ENCODE data around the gene FYN. TPM values are rescaled to one million over a fixed set of nuclear protein-coding genes. Genes with fewer than 3 reads are reported as not detected.
A peak's percentile ranks its signal among the peaks of the same experiment; 100 is the strongest.

FYN gene
- 10 to 100 TPM; 78.9 to 98.7 TPM for total RNA-seq

DNA sequence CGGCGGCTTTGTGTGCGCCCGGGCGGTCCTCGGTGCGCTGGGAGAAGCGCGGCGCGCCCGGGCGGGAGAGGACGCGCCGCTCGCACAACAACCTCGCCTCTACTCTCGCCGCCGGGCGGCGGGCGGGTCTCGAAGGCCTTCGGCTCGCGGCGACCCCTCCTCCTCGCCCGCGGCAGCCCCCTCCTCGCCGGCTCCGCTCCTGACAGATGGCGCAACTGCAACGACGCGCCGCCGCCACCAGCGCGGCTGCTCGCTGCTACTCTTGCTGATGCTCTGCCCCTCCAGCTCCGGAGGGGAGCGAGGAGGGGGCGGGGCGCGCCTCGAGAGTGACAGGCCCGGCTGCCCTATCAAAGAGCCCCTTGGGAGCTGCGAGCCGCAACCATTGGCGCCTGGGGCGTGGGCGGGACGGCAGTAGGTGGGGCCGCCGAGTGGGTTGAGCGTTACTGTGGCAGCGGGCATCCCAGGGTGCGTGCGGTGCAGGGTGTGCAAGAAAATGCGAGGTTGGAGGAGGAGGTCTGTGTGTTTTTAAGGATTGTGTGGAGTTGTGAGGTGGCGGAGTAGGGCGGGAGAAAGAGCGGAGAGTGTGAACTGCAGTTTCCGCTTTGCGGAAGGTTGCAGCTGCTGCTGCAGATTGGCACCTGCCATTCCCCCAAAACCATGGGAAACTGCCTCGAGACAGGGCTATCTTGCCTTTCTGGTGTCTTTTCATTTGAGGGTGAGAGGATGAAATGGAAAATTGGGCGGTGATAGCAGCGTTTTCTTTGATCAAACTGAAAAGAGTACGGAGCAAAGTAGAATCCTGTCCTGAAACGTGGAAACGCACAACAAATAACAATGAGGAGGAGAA is at the start of gene FYN:
Gene FYN (minus strand): TSS at position 275 of the 847 bp plus-strand sequence. CDS start 153,401 bp downstream, outside the sequence.
- Histone ChIP-seq H3K36me3 (no peaks in the 10 kb centered on the region), H3K9me3 (no peaks in the 10 kb centered on the region), H3K27ac (peak within 1 kb of the TSS; percentile 83 to 87), H3K4me3 (peak within 1 kb of the TSS; percentile 82 to 83), H3K27me3 (no peaks in the 10 kb centered on the region), H3K4me1 (peaks cover 0 to 35% of the 10 kb centered on the region in 2 donors)
- DNase-seq (ENCODE audit: low spot score) = peak; percentile 98
- TF ChIP-seq, protein P1, sequence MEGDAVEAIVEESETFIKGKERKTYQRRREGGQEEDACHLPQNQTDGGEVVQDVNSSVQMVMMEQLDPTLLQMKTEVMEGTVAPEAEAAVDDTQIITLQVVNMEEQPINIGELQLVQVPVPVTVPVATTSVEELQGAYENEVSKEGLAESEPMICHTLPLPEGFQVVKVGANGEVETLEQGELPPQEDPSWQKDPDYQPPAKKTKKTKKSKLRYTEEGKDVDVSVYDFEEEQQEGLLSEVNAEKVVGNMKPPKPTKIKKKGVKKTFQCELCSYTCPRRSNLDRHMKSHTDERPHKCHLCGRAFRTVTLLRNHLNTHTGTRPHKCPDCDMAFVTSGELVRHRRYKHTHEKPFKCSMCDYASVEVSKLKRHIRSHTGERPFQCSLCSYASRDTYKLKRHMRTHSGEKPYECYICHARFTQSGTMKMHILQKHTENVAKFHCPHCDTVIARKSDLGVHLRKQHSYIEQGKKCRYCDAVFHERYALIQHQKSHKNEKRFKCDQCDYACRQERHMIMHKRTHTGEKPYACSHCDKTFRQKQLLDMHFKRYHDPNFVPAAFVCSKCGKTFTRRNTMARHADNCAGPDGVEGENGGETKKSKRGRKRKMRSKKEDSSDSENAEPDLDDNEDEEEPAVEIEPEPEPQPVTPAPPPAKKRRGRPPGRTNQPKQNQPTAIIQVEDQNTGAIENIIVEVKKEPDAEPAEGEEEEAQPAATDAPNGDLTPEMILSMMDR (IDR thresholded peaks at IDR 0.05) = peak; percentile 20 to 41

DNA sequence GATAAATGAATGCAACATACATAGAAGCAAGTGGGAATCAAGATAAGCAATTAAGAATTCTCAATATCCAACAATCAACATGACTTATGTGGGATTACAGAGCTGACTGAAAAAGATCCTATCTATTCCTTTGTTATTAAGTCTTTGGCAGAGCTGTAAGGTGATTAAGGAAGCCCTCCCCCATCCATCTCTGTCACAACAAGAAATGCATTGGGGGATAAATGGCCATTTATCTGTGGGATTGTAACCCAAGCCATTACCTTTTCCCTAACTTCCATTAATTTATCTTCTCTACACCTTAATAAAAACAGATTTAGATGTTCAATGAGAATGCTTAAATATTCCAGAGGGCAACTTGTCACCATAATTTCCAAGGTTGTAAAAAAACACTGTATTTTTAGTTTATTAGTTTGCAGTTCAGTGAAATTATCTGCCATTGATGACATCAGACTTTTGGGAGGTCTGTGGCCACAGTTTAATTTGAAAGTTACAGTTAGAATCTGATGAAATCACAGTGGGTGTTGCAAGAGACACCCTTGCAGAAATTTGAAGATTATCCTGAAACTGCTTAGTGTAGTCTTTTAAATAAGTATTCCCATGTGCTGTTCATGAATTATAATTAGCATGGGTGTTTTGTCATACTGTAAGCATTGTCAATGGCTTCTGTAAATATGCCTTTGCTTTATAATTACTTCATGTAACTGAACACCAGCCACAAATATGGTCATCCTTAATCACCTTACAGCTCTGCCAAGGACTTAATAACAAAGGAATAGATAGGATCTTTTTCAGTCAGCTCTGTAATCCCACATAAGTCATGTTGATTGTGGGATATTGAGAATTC is 49.4 kb upstream of the FYN start:
- no peak for DNase-seq (ENCODE audit: low spot score)
- TF ChIP-seq, protein P1 (IDR thresholded peaks at IDR 0.05) = no peak
- no peaks in the 10 kb centered on the region for H3K36me3 ChIP-seq
- no peak overlapping the region for H3K27ac ChIP-seq
- no peaks in the 10 kb centered on the region for H3K9me3 ChIP-seq
- no peaks in the 10 kb centered on the region for H3K27me3 ChIP-seq
- no peaks in the 10 kb centered on the region for H3K4me1 ChIP-seq
- no peak overlapping the region for H3K4me3 ChIP-seq

DNA sequence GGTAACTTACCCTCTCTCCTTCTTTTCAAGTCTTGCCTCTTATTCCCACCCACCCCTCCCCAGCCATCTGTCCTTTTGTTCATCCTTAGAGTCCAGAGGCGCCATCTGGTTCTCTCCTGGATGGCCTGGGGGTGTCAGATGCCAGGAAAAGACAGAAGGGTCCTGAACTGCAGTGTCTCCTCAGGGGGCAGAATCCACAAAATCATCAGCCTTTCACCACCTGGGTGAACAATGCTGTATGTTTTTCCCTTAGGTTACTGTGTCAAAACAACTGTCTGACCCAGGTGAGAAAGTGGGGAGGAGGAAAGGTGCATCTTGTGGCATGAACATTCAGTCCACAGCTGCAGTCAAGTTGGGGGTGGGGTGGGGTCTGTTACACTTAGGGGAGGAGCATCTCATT is 47.9 kb upstream of the FYN start:
- H3K4me1 ChIP-seq = no peaks in the 10 kb centered on the region
- H3K9me3 ChIP-seq = no peaks in the 10 kb centered on the region
- no peak for DNase-seq (ENCODE audit: low spot score)

DNA sequence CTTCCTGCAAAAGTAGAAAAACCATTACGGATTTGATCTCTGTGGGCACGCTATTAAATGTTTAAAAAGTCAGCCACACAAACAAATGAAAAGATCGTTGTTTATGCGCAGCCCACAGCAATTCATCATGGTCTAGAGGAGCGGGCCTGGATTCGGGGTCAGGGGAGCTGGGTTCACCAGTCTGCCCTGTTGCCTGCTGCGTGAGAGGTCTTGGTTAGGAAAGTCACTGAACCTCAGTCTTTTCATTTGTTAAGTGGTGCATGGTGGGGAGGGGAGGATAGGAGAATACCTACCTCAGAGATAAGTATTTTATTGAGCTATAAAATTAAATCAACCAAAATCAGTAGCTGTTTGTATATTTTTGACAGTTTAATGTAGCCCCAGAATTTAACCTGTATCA is 47.3 kb upstream of the FYN start:
- no peak for DNase-seq (ENCODE audit: low spot score)
- H3K27me3 ChIP-seq = no peaks in the 10 kb centered on the region

More for the DNA sequence above, 47.9 kb upstream of the FYN start:
- no peak overlapping the region for H3K27ac ChIP-seq
- no peak overlapping the region for H3K4me3 ChIP-seq
- TF ChIP-seq, protein P1 (IDR thresholded peaks at IDR 0.05) = no peak
- no peaks in the 10 kb centered on the region for H3K36me3 ChIP-seq
- H3K27me3 ChIP-seq = no peaks in the 10 kb centered on the region

DNA sequence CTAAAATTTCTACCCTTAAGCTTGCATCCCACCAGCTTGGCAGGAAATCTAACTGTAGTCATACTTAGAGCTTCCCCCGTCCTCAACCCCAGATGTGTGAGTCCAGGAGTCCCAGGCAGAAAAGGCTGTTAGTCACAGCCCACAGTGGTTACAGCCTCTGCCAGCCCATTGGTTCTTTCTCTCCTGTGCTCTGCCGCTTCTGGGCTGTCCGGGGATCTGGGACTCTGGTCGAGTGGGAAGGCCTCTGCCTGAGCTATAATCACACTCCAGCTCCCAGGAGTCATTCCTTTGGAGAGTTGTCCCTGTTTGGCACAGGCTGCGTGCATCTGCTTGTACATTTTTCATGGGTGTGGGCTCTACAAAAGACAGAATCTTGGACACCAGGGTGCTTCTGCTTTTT is 45.6 kb upstream of the FYN start:
- no peaks in the 10 kb centered on the region for H3K36me3 ChIP-seq
- no peak for DNase-seq (ENCODE audit: low spot score)

More for the DNA sequence above, 47.3 kb upstream of the FYN start:
- Histone ChIP-seq H3K4me3 (no peak overlapping the region), H3K4me1 (no peaks in the 10 kb centered on the region), H3K36me3 (no peaks in the 10 kb centered on the region), H3K9me3 (no peaks in the 10 kb centered on the region), H3K27ac (no peak overlapping the region)
- TF ChIP-seq, protein P1 (IDR thresholded peaks at IDR 0.05) = no peak

More for the DNA sequence above, 45.6 kb upstream of the FYN start:
- Histone ChIP-seq H3K4me1 (no peaks in the 10 kb centered on the region), H3K27me3 (no peaks in the 10 kb centered on the region), H3K9me3 (no peaks in the 10 kb centered on the region), H3K27ac (no peak overlapping the region), H3K4me3 (no peak overlapping the region)
- TF ChIP-seq, protein P1 (IDR thresholded peaks at IDR 0.05) = no peak
